DND-41 (cell line): ENCODE measurements around the gene ZNF608.

Experiments used
- EZH2 ChIP-seq: IDR thresholded peaks from 3 replicates; pipeline ENCODE4 v1.6.1; 2012; ENCODE audit warnings: borderline replicate concordance, low read depth, mild to moderate bottlenecking, moderate library complexity, low read length, inconsistent platforms; ENCODE audit not compliant: severe bottlenecking
- TF ChIP-seq, protein P1 (sequence below): IDR thresholded peaks from 2 replicates; pipeline ENCODE4 v1.5.1; 2012; ENCODE audit warnings: borderline replicate concordance, low read length, moderate library complexity, mild to moderate bottlenecking; ENCODE audit not compliant: poor library complexity, severe bottlenecking; ENCODE audit errors: extremely low read depth

DNA sequence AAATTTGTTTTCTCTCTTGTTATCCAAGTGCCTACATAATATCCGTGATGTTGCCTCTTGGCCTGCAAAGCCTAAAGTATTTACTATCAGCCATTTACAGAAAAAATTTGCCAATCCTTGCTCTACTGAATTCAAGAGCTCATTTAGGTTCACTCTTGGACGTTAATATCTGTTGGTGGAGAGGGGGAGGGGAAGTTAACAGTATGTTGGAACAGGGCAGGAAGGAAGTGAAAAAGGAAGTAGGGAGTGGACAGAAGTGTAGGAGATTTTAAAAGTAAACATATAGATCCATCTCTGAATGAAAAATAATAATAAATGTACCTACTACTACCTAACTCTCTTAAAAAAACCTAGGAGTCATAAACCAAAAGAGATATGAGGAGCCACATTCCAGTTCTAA is 32.8 kb downstream of the ZNF608 start:
- TF ChIP-seq, protein P1, sequence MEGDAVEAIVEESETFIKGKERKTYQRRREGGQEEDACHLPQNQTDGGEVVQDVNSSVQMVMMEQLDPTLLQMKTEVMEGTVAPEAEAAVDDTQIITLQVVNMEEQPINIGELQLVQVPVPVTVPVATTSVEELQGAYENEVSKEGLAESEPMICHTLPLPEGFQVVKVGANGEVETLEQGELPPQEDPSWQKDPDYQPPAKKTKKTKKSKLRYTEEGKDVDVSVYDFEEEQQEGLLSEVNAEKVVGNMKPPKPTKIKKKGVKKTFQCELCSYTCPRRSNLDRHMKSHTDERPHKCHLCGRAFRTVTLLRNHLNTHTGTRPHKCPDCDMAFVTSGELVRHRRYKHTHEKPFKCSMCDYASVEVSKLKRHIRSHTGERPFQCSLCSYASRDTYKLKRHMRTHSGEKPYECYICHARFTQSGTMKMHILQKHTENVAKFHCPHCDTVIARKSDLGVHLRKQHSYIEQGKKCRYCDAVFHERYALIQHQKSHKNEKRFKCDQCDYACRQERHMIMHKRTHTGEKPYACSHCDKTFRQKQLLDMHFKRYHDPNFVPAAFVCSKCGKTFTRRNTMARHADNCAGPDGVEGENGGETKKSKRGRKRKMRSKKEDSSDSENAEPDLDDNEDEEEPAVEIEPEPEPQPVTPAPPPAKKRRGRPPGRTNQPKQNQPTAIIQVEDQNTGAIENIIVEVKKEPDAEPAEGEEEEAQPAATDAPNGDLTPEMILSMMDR, result no peak
- no peak for TF ChIP-seq EZH2
